SK-N-SH treated with all-trans-retinoic acid at 6 μM for 48 hours (cell line): Measurements from ENCODE around the gene NSG1.

Experiments
- ARNTL ChIP-seq: fragments of 450-650 bp; formaldehyde crosslinking; IDR thresholded peaks from 2 replicates; pipeline ENCODE4 v1.5.0; 2020; ENCODE audit warnings: low read depth, mild to moderate bottlenecking, moderate library complexity, borderline replicate concordance
- ISL1 ChIP-seq: fragments of 250-450 bp; sonication (Bioruptor Pico); IDR thresholded peaks from 2 replicates; pipeline ENCODE4 v2.1.2; 2022; ENCODE audit warnings: mild to moderate bottlenecking, moderate library complexity
- PPARA ChIP-seq: fragments of 250-450 bp; sonication (Bioruptor Pico); IDR thresholded peaks from 2 replicates; pipeline ENCODE4 v1.5.0; 2020; ENCODE audit warnings: mild to moderate bottlenecking, borderline replicate concordance
- RARB ChIP-seq: fragments of 250-450 bp; sonication (Bioruptor Pico); IDR thresholded peaks from 2 replicates; pipeline ENCODE4 v1.8.0; 2021; ENCODE audit warnings: mild to moderate bottlenecking, moderate library complexity
- TCF4 ChIP-seq: fragments of 250-450 bp; sonication (Bioruptor Pico); IDR thresholded peaks from 2 replicates; pipeline ENCODE4 v1.8.0; 2021; ENCODE audit warnings: mild to moderate bottlenecking, moderate library complexity, borderline replicate concordance
- ZFP3 ChIP-seq: fragments of 250-450 bp; sonication (Bioruptor Pico); IDR thresholded peaks from 2 replicates; pipeline ENCODE4 v1.5.0; 2020; ENCODE audit warnings: mild to moderate bottlenecking, moderate library complexity
- ZNF70 ChIP-seq: fragments of 450-650 bp; formaldehyde crosslinking; IDR thresholded peaks from 2 replicates; pipeline ENCODE4 v1.5.0; 2020; ENCODE audit warnings: mild to moderate bottlenecking, moderate library complexity
- ZNF8 ChIP-seq: fragments of 450-650 bp; formaldehyde crosslinking; IDR thresholded peaks from 2 replicates; pipeline ENCODE4 v1.5.0; 2020; ENCODE audit warnings: mild to moderate bottlenecking, moderate library complexity
- TF ChIP-seq, protein P1 (sequence below): fragments of 250-450 bp; sonication (Bioruptor Pico); IDR thresholded peaks from 2 replicates; pipeline ENCODE4 v1.5.1; 2020; ENCODE audit warnings: low read depth, mild to moderate bottlenecking, moderate library complexity
- TF ChIP-seq, protein P2 (sequence below): fragments of 250-450 bp; sonication (Bioruptor Pico); IDR thresholded peaks from 2 replicates; pipeline ENCODE4 v1.8.0; 2020; ENCODE audit warnings: mild to moderate bottlenecking, moderate library complexity, borderline replicate concordance

DNA sequence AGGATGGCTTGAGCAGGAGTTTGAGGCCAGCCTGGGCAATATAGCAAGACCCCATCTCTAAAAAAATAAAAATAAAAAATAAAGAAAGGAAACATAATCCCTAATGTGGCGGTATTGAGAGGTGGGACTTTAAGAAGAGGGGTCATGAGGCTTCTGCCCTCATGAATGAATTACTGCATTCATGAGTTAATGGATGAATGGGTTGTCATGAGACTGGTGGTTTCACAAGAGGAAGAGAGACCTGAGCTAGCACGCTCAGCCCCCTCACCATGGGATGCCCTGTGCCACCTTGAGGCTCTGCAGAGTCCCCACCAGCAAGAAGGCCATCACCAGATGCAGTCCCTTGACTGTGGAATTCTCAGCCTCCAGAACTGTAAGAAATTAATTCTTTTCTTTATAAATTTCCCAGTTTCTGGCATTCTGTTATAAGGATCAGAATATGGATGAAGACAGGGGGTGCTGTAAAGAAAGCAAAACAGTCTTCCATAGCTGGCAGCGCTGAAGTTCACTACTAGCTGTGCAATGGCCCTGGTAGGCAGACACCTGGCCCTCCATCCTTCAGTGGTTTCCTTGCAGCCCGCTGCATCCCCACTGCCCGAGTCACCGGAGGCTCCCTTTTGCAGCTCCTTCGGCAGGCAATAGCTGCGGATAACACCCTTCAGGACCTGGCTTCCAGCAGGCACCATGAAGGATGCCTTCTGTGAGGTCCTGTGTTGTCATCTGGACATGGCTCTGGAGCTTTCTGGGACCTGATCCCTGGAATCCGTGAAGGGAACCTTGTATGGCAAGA lies 44.8 kb upstream of the NSG1 start:
- TF ChIP-seq RARB (no peak), ISL1 (CRISPR knock-in tag) (no peak), ZNF70 (no peak), TCF4 (CRISPR knock-in tag) (no peak), ZFP3 (CRISPR knock-in tag) (no peak), ARNTL (CRISPR knock-in tag) (no peak), ZNF8 (CRISPR knock-in tag) (no peak), PPARA (CRISPR knock-in tag) (no peak)
- TF ChIP-seq, protein P1, sequence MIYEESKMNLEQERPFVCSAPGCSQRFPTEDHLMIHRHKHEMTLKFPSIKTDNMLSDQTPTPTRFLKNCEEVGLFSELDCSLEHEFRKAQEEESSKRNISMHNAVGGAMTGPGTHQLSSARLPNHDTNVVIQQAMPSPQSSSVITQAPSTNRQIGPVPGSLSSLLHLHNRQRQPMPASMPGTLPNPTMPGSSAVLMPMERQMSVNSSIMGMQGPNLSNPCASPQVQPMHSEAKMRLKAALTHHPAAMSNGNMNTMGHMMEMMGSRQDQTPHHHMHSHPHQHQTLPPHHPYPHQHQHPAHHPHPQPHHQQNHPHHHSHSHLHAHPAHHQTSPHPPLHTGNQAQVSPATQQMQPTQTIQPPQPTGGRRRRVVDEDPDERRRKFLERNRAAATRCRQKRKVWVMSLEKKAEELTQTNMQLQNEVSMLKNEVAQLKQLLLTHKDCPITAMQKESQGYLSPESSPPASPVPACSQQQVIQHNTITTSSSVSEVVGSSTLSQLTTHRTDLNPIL (CRISPR knock-in tag), result no peak
- TF ChIP-seq, protein P2, sequence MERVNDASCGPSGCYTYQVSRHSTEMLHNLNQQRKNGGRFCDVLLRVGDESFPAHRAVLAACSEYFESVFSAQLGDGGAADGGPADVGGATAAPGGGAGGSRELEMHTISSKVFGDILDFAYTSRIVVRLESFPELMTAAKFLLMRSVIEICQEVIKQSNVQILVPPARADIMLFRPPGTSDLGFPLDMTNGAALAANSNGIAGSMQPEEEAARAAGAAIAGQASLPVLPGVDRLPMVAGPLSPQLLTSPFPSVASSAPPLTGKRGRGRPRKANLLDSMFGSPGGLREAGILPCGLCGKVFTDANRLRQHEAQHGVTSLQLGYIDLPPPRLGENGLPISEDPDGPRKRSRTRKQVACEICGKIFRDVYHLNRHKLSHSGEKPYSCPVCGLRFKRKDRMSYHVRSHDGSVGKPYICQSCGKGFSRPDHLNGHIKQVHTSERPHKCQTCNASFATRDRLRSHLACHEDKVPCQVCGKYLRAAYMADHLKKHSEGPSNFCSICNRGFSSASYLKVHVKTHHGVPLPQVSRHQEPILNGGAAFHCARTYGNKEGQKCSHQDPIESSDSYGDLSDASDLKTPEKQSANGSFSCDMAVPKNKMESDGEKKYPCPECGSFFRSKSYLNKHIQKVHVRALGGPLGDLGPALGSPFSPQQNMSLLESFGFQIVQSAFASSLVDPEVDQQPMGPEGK (CRISPR knock-in tag), result no peak
